Prostate gland (tissue), 2 donors: ENCODE results near the gene RETREG1.

ENCODE experiments used
- CTCF ChIP-seq, 4 experiments: fragments of 200-600 bp in 2 of 4; fragments of 450-650 bp in 2 of 4; sonication (generic) in 2 of 4; IDR thresholded peaks; 1 replicate in 3 of 4; 2 replicates in 1 of 4; pipeline ENCODE4 v1.5.1; 2016 to 2019; ENCODE audit warnings: antibody characterized with exemption in 4 of 4, mild to moderate bottlenecking in 2 of 4, moderate library complexity in 2 of 4
- POLR2AphosphoS5 ChIP-seq: sonication (generic); formaldehyde crosslinking; IDR thresholded peaks from one replicate; pipeline ENCODE4 v1.6.1; 2017; ENCODE audit warnings: antibody characterized with exemption

GRCh38 chr5:16603701-16604100, 13.1 kb downstream of the RETREG1 start:
- TF ChIP-seq POLR2AphosphoS5 (no peak), CTCF (IDR thresholded peaks at IDR 0.05) (no peak)
